Measurements from ENCODE around the gene MAZ.
"Not testable (repeated sequence)": the region's sequence is repeated elsewhere in the genome, so short reads cannot be mapped to it uniquely, and the experiment has no call there.

Gene MAZ

DNA sequence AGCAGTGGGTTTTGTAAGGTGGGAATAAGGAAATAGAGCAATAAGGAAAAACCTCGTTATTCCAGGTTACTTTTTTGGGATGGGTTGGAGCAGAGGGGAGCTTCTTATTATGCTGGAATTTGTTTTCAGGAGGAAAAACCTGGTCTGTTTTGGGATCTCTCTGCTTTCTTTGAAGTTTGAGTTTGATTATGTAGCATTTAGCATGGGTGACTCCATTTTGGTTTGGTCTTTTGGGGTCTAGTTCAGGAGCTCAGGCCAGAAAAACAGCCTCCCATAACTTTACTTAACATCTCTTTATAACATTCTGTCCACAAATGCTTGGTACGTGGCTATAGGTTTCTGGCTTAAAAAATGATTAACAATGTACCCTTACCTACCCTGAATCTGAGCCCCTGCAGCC is 36.8 kb upstream of the MAZ start:
- no peak overlapping the region for H3K27ac ChIP-seq (ENCODE audit: low read length)
- H3K36me3 ChIP-seq (ENCODE audit: control insufficient read depth, low read depth, low read length): no peaks in the 10 kb centered on the region
- no peaks in the 10 kb centered on the region for H3K9me3 ChIP-seq (ENCODE audit: control insufficient read depth, low read depth, low read length)
- H3K9ac ChIP-seq (ENCODE audit: low read length): no peak overlapping the region
- H3K27me3 ChIP-seq (ENCODE audit: control insufficient read depth, insufficient read depth, low read length): no peaks in the 10 kb centered on the region
- no peak overlapping the region for H3K4me3 ChIP-seq (ENCODE audit: low read length)
- no peaks in the 10 kb centered on the region for H3K4me1 ChIP-seq (ENCODE audit: control insufficient read depth, low read depth, low read length)

DNA sequence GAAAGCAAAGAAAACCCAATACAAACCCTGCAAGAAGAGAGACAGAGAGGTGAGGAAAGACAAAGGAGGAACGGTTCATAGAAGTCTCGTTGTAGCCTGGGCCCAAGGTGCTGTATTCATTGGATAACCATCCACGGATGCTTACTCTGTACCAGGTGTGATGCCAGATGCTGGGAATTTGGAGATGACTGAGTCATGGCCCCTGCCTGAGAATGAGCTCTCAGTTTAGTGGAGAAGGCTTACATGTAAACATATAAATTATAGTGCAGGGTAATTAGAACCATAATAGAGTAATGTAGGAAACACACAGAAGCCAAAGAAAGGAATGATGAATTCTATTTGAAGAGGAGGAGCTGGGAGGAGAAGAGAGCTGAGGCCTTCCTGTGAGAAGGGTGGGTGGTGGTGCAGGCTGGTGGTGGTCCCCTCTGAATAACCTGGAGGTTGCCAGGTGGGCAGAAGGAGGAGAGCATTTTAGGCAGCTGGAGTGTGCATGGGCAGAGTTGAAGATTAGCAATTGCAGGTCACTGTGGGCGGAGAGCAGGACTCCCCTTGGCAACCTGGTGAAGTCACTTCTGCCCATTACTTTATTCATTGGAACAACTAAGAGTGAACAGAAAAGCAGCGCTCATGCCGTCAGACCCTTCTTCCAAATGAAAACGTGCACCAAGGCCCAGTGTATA is 35.9 kb upstream of the MAZ start:
- Histone ChIP-seq H3K4me3 (ENCODE audit: low read length) (no peak overlapping the region), H3K27ac (ENCODE audit: low read length) (no peak overlapping the region), H3K36me3 (ENCODE audit: control insufficient read depth, low read depth, low read length) (no peaks in the 10 kb centered on the region), H3K27me3 (ENCODE audit: control insufficient read depth, insufficient read depth, low read length) (no peaks in the 10 kb centered on the region), H3K9me3 (ENCODE audit: control insufficient read depth, low read depth, low read length) (no peaks in the 10 kb centered on the region), H3K4me1 (ENCODE audit: control insufficient read depth, low read depth, low read length) (no peaks in the 10 kb centered on the region), H3K9ac (ENCODE audit: low read length) (no peak overlapping the region)

DNA sequence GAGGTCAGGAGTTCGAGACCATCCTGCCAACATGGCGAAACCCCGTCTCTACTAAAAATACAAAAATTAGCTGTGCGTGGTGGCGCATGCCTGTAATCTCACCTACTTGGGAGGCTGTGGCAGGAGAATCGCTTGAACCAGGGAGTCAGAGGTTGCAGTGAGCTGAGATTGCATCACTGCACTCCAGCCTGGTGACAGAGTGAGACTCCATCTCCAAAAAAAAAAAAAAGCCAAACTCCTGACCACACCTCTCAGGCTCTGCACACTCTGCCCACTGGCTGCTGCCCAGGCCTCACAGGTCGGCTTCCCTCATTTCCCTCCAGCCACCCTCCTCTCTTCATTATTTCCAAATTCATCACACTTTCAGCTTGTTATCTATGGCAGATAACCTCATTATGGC is 34.0 kb upstream of the MAZ start:
- not testable (repeated sequence) for H3K4me1 ChIP-seq (ENCODE audit: control insufficient read depth, low read depth, low read length); H3K9ac ChIP-seq (ENCODE audit: low read length); H3K27me3 ChIP-seq (ENCODE audit: control insufficient read depth, insufficient read depth, low read length); H3K4me3 ChIP-seq (ENCODE audit: low read length); H3K36me3 ChIP-seq (ENCODE audit: control insufficient read depth, low read depth, low read length); H3K27ac ChIP-seq (ENCODE audit: low read length); H3K9me3 ChIP-seq (ENCODE audit: control insufficient read depth, low read depth, low read length)

- H3K4me3 ChIP-seq (ENCODE audit: low read length): no peak overlapping the region
- no peaks in the 10 kb centered on the region for H3K36me3 ChIP-seq (ENCODE audit: control insufficient read depth, low read depth, low read length)
- H3K27ac ChIP-seq (ENCODE audit: low read length): no peak overlapping the region
- no peak overlapping the region for H3K9ac ChIP-seq (ENCODE audit: low read length)
- H3K9me3 ChIP-seq (ENCODE audit: control insufficient read depth, low read depth, low read length): no peaks in the 10 kb centered on the region
- H3K4me1 ChIP-seq (ENCODE audit: control insufficient read depth, low read depth, low read length): no peaks in the 10 kb centered on the region
- H3K27me3 ChIP-seq (ENCODE audit: control insufficient read depth, insufficient read depth, low read length): no peaks in the 10 kb centered on the region
Observed at GRCh38 chr16:29774730-29775129, 31.6 kb upstream of the MAZ start.

GRCh38 chr16:29775742-29776408 is 30.5 kb upstream of the MAZ start:
- Histone ChIP-seq H3K36me3 (ENCODE audit: control insufficient read depth, low read depth, low read length) (no peaks in the 10 kb centered on the region), H3K27ac (ENCODE audit: low read length) (no peak overlapping the region), H3K4me3 (ENCODE audit: low read length) (no peak overlapping the region), H3K9ac (ENCODE audit: low read length) (no peak overlapping the region), H3K27me3 (ENCODE audit: control insufficient read depth, insufficient read depth, low read length) (peaks cover 3% of the 10 kb centered on the region), H3K4me1 (ENCODE audit: control insufficient read depth, low read depth, low read length) (no peaks in the 10 kb centered on the region), H3K9me3 (ENCODE audit: control insufficient read depth, low read depth, low read length) (no peaks in the 10 kb centered on the region)

- Histone ChIP-seq H3K9me3 (ENCODE audit: control insufficient read depth, low read depth, low read length) (no peaks in the 10 kb centered on the region), H3K36me3 (ENCODE audit: control insufficient read depth, low read depth, low read length) (no peaks in the 10 kb centered on the region), H3K4me3 (ENCODE audit: low read length) (no peak within 1 kb of the TSS), H3K27me3 (ENCODE audit: control insufficient read depth, insufficient read depth, low read length) (peaks cover 3% of the 10 kb centered on the region), H3K9ac (ENCODE audit: low read length) (no peak within 1 kb of the TSS), H3K4me1 (ENCODE audit: control insufficient read depth, low read depth, low read length) (no peaks in the 10 kb centered on the region), H3K27ac (ENCODE audit: low read length) (no peak within 1 kb of the TSS)
Observed at GRCh38 chr16:29777576-29778350, 28.6 kb upstream of the MAZ start, which contains the start of gene ZG16. Gene ZG16, plus strand, starts transcription at chr16:29778256. Its CDS starts 1,011 bp downstream, at chr16:29779267.

- Histone ChIP-seq H3K27ac (ENCODE audit: low read length) (no peak overlapping the region), H3K27me3 (ENCODE audit: control insufficient read depth, insufficient read depth, low read length) (peaks cover 3% of the 10 kb centered on the region), H3K4me1 (ENCODE audit: control insufficient read depth, low read depth, low read length) (peaks cover 3% of the 10 kb centered on the region)
Observed at GRCh38 chr16:29779474-29779873, 26.9 kb upstream of the MAZ start.

GRCh38 chr16:29783094-29783953 is 23.0 kb upstream of the MAZ start:
- H3K4me1 ChIP-seq (ENCODE audit: control insufficient read depth, low read depth, low read length); H3K9me3 ChIP-seq (ENCODE audit: control insufficient read depth, low read depth, low read length): not testable (repeated sequence)

More at GRCh38 chr16:29779474-29779873, 26.9 kb upstream of the MAZ start:
- Histone ChIP-seq H3K9me3 (ENCODE audit: control insufficient read depth, low read depth, low read length) (no peaks in the 10 kb centered on the region), H3K9ac (ENCODE audit: low read length) (no peak overlapping the region), H3K4me3 (ENCODE audit: low read length) (no peak overlapping the region), H3K36me3 (ENCODE audit: control insufficient read depth, low read depth, low read length) (no peaks in the 10 kb centered on the region)

GRCh38 chr16:29784157-29784556 is 22.2 kb upstream of the MAZ start:
- Histone ChIP-seq H3K4me1 (ENCODE audit: control insufficient read depth, low read depth, low read length) (peaks cover 7% of the 10 kb centered on the region), H3K4me3 (ENCODE audit: low read length) (no peak overlapping the region), H3K27ac (ENCODE audit: low read length) (no peak overlapping the region), H3K27me3 (ENCODE audit: control insufficient read depth, insufficient read depth, low read length) (peaks cover 7% of the 10 kb centered on the region), H3K9me3 (ENCODE audit: control insufficient read depth, low read depth, low read length) (no peaks in the 10 kb centered on the region), H3K9ac (ENCODE audit: low read length) (no peak overlapping the region), H3K36me3 (ENCODE audit: control insufficient read depth, low read depth, low read length) (no peaks in the 10 kb centered on the region)

More at GRCh38 chr16:29783094-29783953, 23.0 kb upstream of the MAZ start:
- H3K9ac ChIP-seq (ENCODE audit: low read length); H3K4me3 ChIP-seq (ENCODE audit: low read length); H3K36me3 ChIP-seq (ENCODE audit: control insufficient read depth, low read depth, low read length); H3K27ac ChIP-seq (ENCODE audit: low read length); H3K27me3 ChIP-seq (ENCODE audit: control insufficient read depth, insufficient read depth, low read length): not testable (repeated sequence)

- Histone ChIP-seq H3K9me3 (ENCODE audit: control insufficient read depth, low read depth, low read length) (no peaks in the 10 kb centered on the region), H3K27me3 (ENCODE audit: control insufficient read depth, insufficient read depth, low read length) (peaks cover 6% of the 10 kb centered on the region), H3K4me1 (ENCODE audit: control insufficient read depth, low read depth, low read length) (peaks cover 8% of the 10 kb centered on the region), H3K27ac (ENCODE audit: low read length) (no peak overlapping the region), H3K36me3 (ENCODE audit: control insufficient read depth, low read depth, low read length) (no peaks in the 10 kb centered on the region), H3K9ac (ENCODE audit: low read length) (no peak overlapping the region), H3K4me3 (ENCODE audit: low read length) (peak overlapping the region; percentile 39)
Observed at GRCh38 chr16:29784901-29785500, 21.3 kb upstream of the MAZ start.

DNA sequence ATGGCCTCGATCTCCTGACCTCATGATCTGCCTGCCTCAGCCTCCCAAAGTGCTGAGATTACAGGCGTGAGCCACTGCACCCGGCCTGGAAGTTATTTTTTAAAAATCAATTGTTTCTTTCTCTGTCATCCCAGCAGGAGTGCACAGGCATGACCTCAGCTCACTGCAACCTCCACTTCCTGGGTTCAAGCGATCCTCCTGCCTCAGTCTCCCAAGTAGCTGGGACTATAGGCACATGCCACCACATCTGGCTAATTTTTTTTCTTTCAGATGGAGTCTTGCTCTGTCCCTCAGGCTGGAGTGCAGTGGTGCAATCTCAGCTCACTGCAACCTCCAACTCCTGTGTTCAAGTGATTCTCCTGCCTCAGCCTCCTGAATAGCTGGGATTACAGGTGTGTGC is 19.2 kb upstream of the MAZ start:
- peaks cover 17% of the 10 kb centered on the region for H3K4me1 ChIP-seq (ENCODE audit: control insufficient read depth, low read depth, low read length)
- H3K4me3 ChIP-seq (ENCODE audit: low read length); H3K9me3 ChIP-seq (ENCODE audit: control insufficient read depth, low read depth, low read length); H3K36me3 ChIP-seq (ENCODE audit: control insufficient read depth, low read depth, low read length); H3K9ac ChIP-seq (ENCODE audit: low read length); H3K27ac ChIP-seq (ENCODE audit: low read length); H3K27me3 ChIP-seq (ENCODE audit: control insufficient read depth, insufficient read depth, low read length): not testable (repeated sequence)

Data from iPS-18a (cell line).